Measurements from ENCODE around the gene PTRH1. TPM values are rescaled to one million over a fixed set of nuclear protein-coding genes. Genes with fewer than 3 reads are reported as not detected.

Gene PTRH1
- total RNA-seq, 1 donor from 2014 or later, result 11.9 TPM

GRCh38 chr9:127664324-127664677 is 51.2 kb downstream of the PTRH1 start:
- TF ChIP-seq, protein P1, sequence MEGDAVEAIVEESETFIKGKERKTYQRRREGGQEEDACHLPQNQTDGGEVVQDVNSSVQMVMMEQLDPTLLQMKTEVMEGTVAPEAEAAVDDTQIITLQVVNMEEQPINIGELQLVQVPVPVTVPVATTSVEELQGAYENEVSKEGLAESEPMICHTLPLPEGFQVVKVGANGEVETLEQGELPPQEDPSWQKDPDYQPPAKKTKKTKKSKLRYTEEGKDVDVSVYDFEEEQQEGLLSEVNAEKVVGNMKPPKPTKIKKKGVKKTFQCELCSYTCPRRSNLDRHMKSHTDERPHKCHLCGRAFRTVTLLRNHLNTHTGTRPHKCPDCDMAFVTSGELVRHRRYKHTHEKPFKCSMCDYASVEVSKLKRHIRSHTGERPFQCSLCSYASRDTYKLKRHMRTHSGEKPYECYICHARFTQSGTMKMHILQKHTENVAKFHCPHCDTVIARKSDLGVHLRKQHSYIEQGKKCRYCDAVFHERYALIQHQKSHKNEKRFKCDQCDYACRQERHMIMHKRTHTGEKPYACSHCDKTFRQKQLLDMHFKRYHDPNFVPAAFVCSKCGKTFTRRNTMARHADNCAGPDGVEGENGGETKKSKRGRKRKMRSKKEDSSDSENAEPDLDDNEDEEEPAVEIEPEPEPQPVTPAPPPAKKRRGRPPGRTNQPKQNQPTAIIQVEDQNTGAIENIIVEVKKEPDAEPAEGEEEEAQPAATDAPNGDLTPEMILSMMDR (IDR thresholded peaks at IDR 0.05; ENCODE audit: unreplicated experiment), result no peak
- peaks cover 10% of the 10 kb centered on the region for H3K4me1 Mint-ChIP-seq (ENCODE audit: low read depth)
- H3K36me3 Mint-ChIP-seq (ENCODE audit: insufficient read depth), result peaks cover 1% of the 10 kb centered on the region
- no peak overlapping the region for H3K27ac Mint-ChIP-seq
- no peaks in the 10 kb centered on the region for H3K27me3 Mint-ChIP-seq
- H3K9me3 Mint-ChIP-seq (ENCODE audit: low read depth), result no peaks in the 10 kb centered on the region
- DNase-seq (ENCODE audit: low spot score, unreplicated experiment), result no peak
- H3K4me3 Mint-ChIP-seq (ENCODE audit: low read depth), result no peak overlapping the region

Other genes starting within 250 kb of the PTRH1 start
- gene STXBP1, start 103.4 kb downstream of the PTRH1 start, total RNA-seq, result 23.4 and 24.8 TPM in 2 replicates
- gene CFAP157, start 8.7 kb downstream of the PTRH1 start, total RNA-seq, result 1.2 and 1.3 TPM in 2 replicates
- 0.07 TPM in 1 of 2 replicates, not detected in the other for gene TTC16, start 416 bp upstream of the PTRH1 start, total RNA-seq
- 21.8 and 24.2 TPM in 2 replicates for gene TOR2A, start 19.6 kb upstream of the PTRH1 start, total RNA-seq
- 2.0 and 2.6 TPM in 2 replicates for gene SH2D3C, start 63.0 kb upstream of the PTRH1 start, total RNA-seq
- gene CDK9, start 70.4 kb upstream of the PTRH1 start, total RNA-seq, result 90.9 and 100 TPM in 2 replicates
- gene FPGS, start 87.2 kb upstream of the PTRH1 start, total RNA-seq, result 75.0 and 78.4 TPM in 2 replicates
- 0.64 and 0.91 TPM in 2 replicates for gene ENG, start 139.0 kb upstream of the PTRH1 start, total RNA-seq
- gene AK1, start 162.0 kb upstream of the PTRH1 start, total RNA-seq, result 46.2 and 46.5 TPM in 2 replicates
- gene ST6GALNAC6, start 183.9 kb upstream of the PTRH1 start, total RNA-seq, result 31.1 and 36.7 TPM in 2 replicates
- 7.0 and 7.7 TPM in 2 replicates for gene ST6GALNAC4, start 201.4 kb upstream of the PTRH1 start, total RNA-seq
- 3.4 and 3.6 TPM in 2 replicates for gene PIP5KL1, start 215.1 kb upstream of the PTRH1 start, total RNA-seq
- 34.0 and 37.7 TPM in 2 replicates for gene DPM2, start 222.2 kb upstream of the PTRH1 start, total RNA-seq

Data from progenitor cell of endocrine pancreas (in vitro differentiated cells).